GM19324 (cell line): ENCODE data around the gene IFIT2.
"Not testable (repeated sequence)": the region's sequence is repeated elsewhere in the genome, so short reads cannot be mapped to it uniquely, and the experiment has no call there.

Experiments used
- ATAC-seq: cut with Tn5 transposase; IDR thresholded peaks from one replicate; pipeline ENCODE4 v1.9.1; 2021; ENCODE audit warnings: mild to moderate bottlenecking, moderate library complexity; ENCODE audit not compliant: unreplicated experiment, low FRiP score

Gene IFIT2

GRCh38 chr10:89301721-89302445 lies at the start of gene IFIT2:
Gene IFIT2 (plus strand): TSS chr10:89302046. CDS start chr10:89302124, 78 bp downstream.
- peak; percentile 62 for ATAC-seq

GRCh38 chr10:89252225-89252585 lies 49.6 kb upstream of the IFIT2 start:
- ATAC-seq: no peak

- not testable (repeated sequence) for ATAC-seq
Measured at GRCh38 chr10:89255091-89255579, 46.7 kb upstream of the IFIT2 start.

- ATAC-seq: no peak
Measured at GRCh38 chr10:89255793-89256192, 46.1 kb upstream of the IFIT2 start.

GRCh38 chr10:89256340-89256739 lies 45.5 kb upstream of the IFIT2 start:
- ATAC-seq: no peak

- ATAC-seq: no peak
Measured at GRCh38 chr10:89256962-89257361, 44.9 kb upstream of the IFIT2 start.

- ATAC-seq: no peak
Measured at GRCh38 chr10:89257581-89257980, 44.3 kb upstream of the IFIT2 start.

GRCh38 chr10:89258881-89259280 lies 43.0 kb upstream of the IFIT2 start:
- ATAC-seq: no peak

- no peak for ATAC-seq
Measured at GRCh38 chr10:89262086-89263051, 39.5 kb upstream of the IFIT2 start.

- no peak for ATAC-seq
Measured at GRCh38 chr10:89263091-89263490, 38.8 kb upstream of the IFIT2 start.

- no peak for ATAC-seq
Measured at GRCh38 chr10:89263531-89263930, 38.3 kb upstream of the IFIT2 start.

- no peak for ATAC-seq
Measured at GRCh38 chr10:89266721-89267453, 35.0 kb upstream of the IFIT2 start.

- no peak for ATAC-seq
Measured at GRCh38 chr10:89269433-89270152, 32.3 kb upstream of the IFIT2 start.

GRCh38 chr10:89270153-89270483 lies 31.7 kb upstream of the IFIT2 start:
- no peak for ATAC-seq

GRCh38 chr10:89271532-89271931 lies 30.3 kb upstream of the IFIT2 start:
- no peak for ATAC-seq

GRCh38 chr10:89273680-89274079 lies 28.2 kb upstream of the IFIT2 start:
- no peak for ATAC-seq

- ATAC-seq: no peak
Measured at GRCh38 chr10:89274928-89275327, 26.9 kb upstream of the IFIT2 start.

GRCh38 chr10:89275383-89275782 lies 26.5 kb upstream of the IFIT2 start:
- no peak for ATAC-seq

- no peak for ATAC-seq
Measured at GRCh38 chr10:89278034-89278535, 23.8 kb upstream of the IFIT2 start.

- ATAC-seq: no peak
Measured at GRCh38 chr10:89278900-89279392, 22.9 kb upstream of the IFIT2 start.
